ENCODE data around the gene VPS50. TPM values are rescaled to one million over a fixed set of nuclear protein-coding genes. Genes with fewer than 3 reads are reported as not detected.

VPS50 gene
- total RNA-seq, 1 experiment from 2014 or later = 9.2 TPM

GRCh38 chr7:93382362-93382761 is 150.2 kb downstream of the VPS50 start:
- CTCF ChIA-PET = interaction anchor here (1.4 kb wide), 1 partner anchor 8 kb away, joined by 8 read pairs; no protein-coding TSS in a partner anchor
- no peak for DNase-seq (ENCODE audit: low spot score)
- no peak for TF ChIP-seq ETV6 (CRISPR knock-in tag; IDR thresholded peaks at IDR 0.05)
- no peak for TF ChIP-seq NR2C2 (CRISPR knock-in tag; IDR thresholded peaks at IDR 0.05)
- no peak for TF ChIP-seq ATF2 (CRISPR knock-in tag; IDR thresholded peaks at IDR 0.05; ENCODE audit: borderline replicate concordance, low read depth)
- no peak for TF ChIP-seq GTF2I (CRISPR knock-in tag; conservative IDR thresholded peaks at IDR 0.05)
- TF ChIP-seq ZBTB21 (CRISPR knock-in tag; IDR thresholded peaks at IDR 0.05; ENCODE audit: borderline replicate concordance) = no peak
- TF ChIP-seq ZNF317 (CRISPR knock-in tag; IDR thresholded peaks at IDR 0.05; ENCODE audit: borderline replicate concordance, low read depth) = no peak
- no peak for TF ChIP-seq ZNF416 (CRISPR knock-in tag; IDR thresholded peaks at IDR 0.05)
- no peak for TF ChIP-seq EMX1 (CRISPR knock-in tag; IDR thresholded peaks at IDR 0.05)
- no peak for TF ChIP-seq STAT6 (CRISPR knock-in tag; conservative IDR thresholded peaks at IDR 0.05; ENCODE audit: low read depth)
- TF ChIP-seq TCF7 (CRISPR knock-in tag; IDR thresholded peaks at IDR 0.05; ENCODE audit: low read depth) = no peak
- TF ChIP-seq ZNF532 (CRISPR knock-in tag; IDR thresholded peaks at IDR 0.05; ENCODE audit: borderline replicate concordance) = no peak
- no peak for TF ChIP-seq IRF2 (CRISPR knock-in tag; IDR thresholded peaks at IDR 0.05; ENCODE audit: borderline replicate concordance, low read depth)
- TF ChIP-seq JUN (CRISPR knock-in tag; IDR thresholded peaks at IDR 0.05) = no peak
- TF ChIP-seq ZNF138 (CRISPR knock-in tag; conservative IDR thresholded peaks at IDR 0.05) = no peak

DNA sequence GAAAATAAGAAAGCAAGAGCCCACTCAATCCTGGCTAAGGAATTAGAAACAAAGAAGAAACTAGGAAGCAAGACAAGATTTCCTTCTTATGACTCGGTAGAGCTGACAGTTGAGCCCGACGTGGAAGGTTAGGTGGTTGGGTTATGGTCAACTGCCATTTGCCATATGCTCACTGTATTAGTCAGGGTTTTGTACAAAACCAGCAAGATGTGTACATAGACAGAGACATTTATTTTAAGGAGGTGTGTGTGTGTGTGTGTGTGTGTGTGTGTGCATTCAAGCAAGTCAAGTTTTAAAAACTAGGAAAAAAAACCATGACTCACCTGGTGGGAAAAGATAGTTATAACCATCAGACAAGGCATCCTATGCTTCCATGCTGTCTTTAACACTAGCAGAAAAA is 158.5 kb downstream of the VPS50 start:
- TF ChIP-seq, protein P1, sequence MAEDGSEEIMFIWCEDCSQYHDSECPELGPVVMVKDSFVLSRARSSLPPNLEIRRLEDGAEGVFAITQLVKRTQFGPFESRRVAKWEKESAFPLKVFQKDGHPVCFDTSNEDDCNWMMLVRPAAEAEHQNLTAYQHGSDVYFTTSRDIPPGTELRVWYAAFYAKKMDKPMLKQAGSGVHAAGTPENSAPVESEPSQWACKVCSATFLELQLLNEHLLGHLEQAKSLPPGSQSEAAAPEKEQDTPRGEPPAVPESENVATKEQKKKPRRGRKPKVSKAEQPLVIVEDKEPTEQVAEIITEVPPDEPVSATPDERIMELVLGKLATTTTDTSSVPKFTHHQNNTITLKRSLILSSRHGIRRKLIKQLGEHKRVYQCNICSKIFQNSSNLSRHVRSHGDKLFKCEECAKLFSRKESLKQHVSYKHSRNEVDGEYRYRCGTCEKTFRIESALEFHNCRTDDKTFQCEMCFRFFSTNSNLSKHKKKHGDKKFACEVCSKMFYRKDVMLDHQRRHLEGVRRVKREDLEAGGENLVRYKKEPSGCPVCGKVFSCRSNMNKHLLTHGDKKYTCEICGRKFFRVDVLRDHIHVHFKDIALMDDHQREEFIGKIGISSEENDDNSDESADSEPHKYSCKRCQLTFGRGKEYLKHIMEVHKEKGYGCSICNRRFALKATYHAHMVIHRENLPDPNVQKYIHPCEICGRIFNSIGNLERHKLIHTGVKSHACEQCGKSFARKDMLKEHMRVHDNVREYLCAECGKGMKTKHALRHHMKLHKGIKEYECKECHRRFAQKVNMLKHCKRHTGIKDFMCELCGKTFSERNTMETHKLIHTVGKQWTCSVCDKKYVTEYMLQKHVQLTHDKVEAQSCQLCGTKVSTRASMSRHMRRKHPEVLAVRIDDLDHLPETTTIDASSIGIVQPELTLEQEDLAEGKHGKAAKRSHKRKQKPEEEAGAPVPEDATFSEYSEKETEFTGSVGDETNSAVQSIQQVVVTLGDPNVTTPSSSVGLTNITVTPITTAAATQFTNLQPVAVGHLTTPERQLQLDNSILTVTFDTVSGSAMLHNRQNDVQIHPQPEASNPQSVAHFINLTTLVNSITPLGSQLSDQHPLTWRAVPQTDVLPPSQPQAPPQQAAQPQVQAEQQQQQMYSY (CRISPR knock-in tag; IDR thresholded peaks at IDR 0.05) = no peak
- no peak for ATAC-seq
- ChIA-PET POLR2A (no interaction called here), CTCF (interaction anchor here (2.8 kb wide), 1 partner anchor 16 kb away, joined by 19 read pairs; no protein-coding TSS in a partner anchor)
- no peak overlapping the region for H3K27ac Mint-ChIP-seq
- no peak for DNase-seq (ENCODE audit: low spot score)
- peaks cover 45% of the 10 kb centered on the region for H3K27me3 Mint-ChIP-seq (ENCODE audit: low read depth)
- H3K36me3 Mint-ChIP-seq = no peaks in the 10 kb centered on the region
- H3K9me3 Mint-ChIP-seq = no peaks in the 10 kb centered on the region
- no peak overlapping the region for H3K4me3 Mint-ChIP-seq
- peaks cover 14% of the 10 kb centered on the region for H3K4me1 Mint-ChIP-seq

More at GRCh38 chr7:93382362-93382761, 150.2 kb downstream of the VPS50 start:
- Mint-ChIP-seq H3K4me3 (no peak overlapping the region), H3K27me3 (ENCODE audit: low read depth) (no peaks in the 10 kb centered on the region), H3K9me3 (peaks cover 11% of the 10 kb centered on the region; the same call in 1 of the 2 replicates), H3K4me1 (peaks cover 3% of the 10 kb centered on the region), H3K36me3 (no peaks in the 10 kb centered on the region), H3K27ac (no peak overlapping the region)
- POLR2A ChIA-PET = no interaction called here
- no peak for ATAC-seq
